Germinal center (tissue), 1 donor: Measurements from ENCODE around the gene ACKR2.
"Not testable (repeated sequence)": the region's sequence is repeated elsewhere in the genome, so short reads cannot be mapped to it uniquely, and the experiment has no call there.

ENCODE experiments used
- DNase-seq: peaks from one replicate; pipeline ENCODE4 v3.0.0; 2012; ENCODE audit warnings: mixed read lengths, low spot score

Gene ACKR2

GRCh38 chr3:42801784-42802183 lies 7.5 kb upstream of the ACKR2 start:
- no peak for DNase-seq

- DNase-seq: no peak
These were observed 6.3 kb upstream of the ACKR2 start for GRCh38 chr3:42802876-42803413.

- peak; percentile 59 for DNase-seq
These were observed 5.7 kb upstream of the ACKR2 start for GRCh38 chr3:42803414-42804105.

GRCh38 chr3:42804106-42804830 lies 5.0 kb upstream of the ACKR2 start, which contains the start of gene HIGD1A:
Gene HIGD1A (minus strand): TSS chr3:42804490. CDS start chr3:42794253, 10,237 bp downstream.
- DNase-seq: peak; percentile 99

- DNase-seq: no peak
These were observed 4.5 kb upstream of the ACKR2 start for GRCh38 chr3:42804831-42805132.

GRCh38 chr3:42805141-42805821 lies 4.0 kb upstream of the ACKR2 start:
- peak; percentile 10 for DNase-seq

GRCh38 chr3:42807929-42808328 lies 1.3 kb upstream of the ACKR2 start:
- no peak for DNase-seq

GRCh38 chr3:42810706-42811105 lies 1.5 kb downstream of the ACKR2 start:
- DNase-seq: not testable (repeated sequence)

- DNase-seq: not testable (repeated sequence)
These were observed 2.1 kb downstream of the ACKR2 start for GRCh38 chr3:42811118-42811883.

GRCh38 chr3:42814246-42814645 lies 5.0 kb downstream of the ACKR2 start:
- no peak for DNase-seq

GRCh38 chr3:42814914-42815507 lies 5.8 kb downstream of the ACKR2 start:
- DNase-seq: no peak

GRCh38 chr3:42815826-42816225 lies 6.6 kb downstream of the ACKR2 start:
- no peak for DNase-seq

- DNase-seq: no peak
These were observed 10.2 kb downstream of the ACKR2 start for GRCh38 chr3:42819351-42819965.

- DNase-seq: no peak
These were observed 11.5 kb downstream of the ACKR2 start for GRCh38 chr3:42820746-42821051.

GRCh38 chr3:42822828-42823227 lies 13.6 kb downstream of the ACKR2 start:
- no peak for DNase-seq

- no peak for DNase-seq
These were observed 14.1 kb downstream of the ACKR2 start for GRCh38 chr3:42823351-42823750.

GRCh38 chr3:42826141-42826540 lies 16.9 kb downstream of the ACKR2 start:
- DNase-seq: no peak

GRCh38 chr3:42827023-42827422 lies 17.8 kb downstream of the ACKR2 start:
- no peak for DNase-seq

- DNase-seq: no peak
These were observed 18.4 kb downstream of the ACKR2 start for GRCh38 chr3:42827654-42828053.

GRCh38 chr3:42829083-42829627 lies 19.9 kb downstream of the ACKR2 start:
- DNase-seq: no peak
